Glomerular visceral epithelial cell (primary cell): Measurements from ENCODE around the gene SHLD1.

Experiments
- DNase-seq: peaks from one replicate; pipeline ENCODE4 v3.0.0-alpha.2; 2016; ENCODE audit errors: extremely low spot score

Gene SHLD1

DNA sequence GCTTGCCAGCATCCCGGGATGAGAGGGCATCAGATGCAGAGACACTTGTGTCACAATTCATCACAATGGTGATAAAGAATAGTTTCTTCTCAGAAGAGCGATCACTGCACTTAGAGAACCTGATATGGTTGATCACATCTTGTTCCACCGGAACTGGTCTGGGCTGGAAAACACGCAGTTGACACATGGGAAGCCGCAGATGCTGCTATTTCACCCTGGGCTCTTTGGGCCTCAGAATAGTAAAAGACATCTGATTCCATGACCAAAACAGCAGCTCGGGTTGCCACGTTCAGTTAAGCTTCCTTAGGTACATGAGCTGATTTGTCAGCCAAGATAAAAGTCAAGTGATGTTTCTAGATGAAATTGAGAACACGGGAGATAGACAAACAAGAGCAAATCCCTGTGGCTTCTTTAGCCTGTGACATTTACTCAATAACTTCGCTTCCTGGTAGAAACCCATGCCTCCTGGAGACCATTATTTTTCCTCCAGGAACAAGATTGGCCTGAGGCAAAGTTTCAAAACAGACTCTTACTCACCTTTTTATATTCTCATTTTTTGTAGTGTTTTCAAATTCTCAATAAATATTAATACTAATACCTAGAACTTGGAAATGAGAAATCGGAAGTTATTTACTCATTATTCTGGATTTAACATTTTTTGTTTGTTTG, 140.7 kb downstream of the SHLD1 start:
- DNase-seq: no peak

DNA sequence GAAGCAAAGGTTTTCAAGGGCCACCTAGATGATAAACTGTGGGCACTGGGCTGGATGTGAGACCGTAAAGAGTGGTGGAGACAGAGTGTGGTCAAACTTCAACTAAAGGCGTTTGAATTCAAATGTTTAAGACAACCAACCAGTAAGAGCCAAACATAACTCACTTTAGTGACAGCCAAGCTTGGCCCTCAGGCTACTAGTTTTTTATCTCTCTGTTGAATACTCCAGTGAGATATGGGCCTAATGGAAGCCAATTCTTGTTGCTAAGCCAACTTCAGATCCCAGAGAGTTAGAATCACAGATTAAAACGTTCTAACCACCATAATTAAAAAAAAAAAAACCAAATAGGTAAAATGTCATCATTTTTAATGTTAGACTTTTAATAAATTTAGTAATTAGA, 142.9 kb downstream of the SHLD1 start:
- DNase-seq: no peak

DNA sequence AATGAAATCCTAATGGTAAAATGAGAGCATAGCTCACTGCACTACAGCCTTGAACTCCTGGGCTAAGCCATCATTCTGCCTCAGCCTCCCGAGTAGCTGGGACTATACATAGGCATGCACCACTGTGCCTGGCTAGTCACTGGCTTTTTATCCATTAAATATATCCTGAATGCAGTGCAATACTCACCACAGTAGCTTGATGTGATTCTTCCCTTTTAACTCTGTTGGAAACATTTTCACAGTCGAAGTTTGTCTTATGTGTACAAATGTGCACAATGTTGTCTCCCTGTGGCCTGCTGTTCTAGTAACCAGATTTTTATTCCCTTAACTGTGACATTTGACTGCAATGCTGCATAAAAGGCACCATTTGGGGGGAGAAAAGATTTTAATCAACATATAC, 143.4 kb downstream of the SHLD1 start:
- DNase-seq: no peak

DNA sequence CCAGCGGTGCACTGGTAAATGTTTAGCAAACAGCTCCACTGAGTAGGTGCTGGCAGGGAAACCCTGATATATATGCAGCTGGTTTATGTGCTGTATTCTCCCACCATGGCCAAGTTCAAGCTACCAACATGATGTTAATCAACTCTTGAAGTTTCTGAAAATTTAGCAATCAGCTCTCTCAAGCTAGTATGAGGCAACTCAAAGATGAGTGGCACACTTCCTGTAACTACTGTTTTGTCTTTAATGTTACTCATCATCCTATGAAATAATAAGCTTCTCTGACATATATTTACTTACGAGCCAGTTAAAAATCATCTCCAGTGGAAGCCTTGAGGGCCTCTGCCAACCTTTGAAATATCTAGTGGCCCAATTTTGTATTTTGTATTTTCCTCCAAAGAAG, 145.4 kb downstream of the SHLD1 start:
- no peak for DNase-seq

DNA sequence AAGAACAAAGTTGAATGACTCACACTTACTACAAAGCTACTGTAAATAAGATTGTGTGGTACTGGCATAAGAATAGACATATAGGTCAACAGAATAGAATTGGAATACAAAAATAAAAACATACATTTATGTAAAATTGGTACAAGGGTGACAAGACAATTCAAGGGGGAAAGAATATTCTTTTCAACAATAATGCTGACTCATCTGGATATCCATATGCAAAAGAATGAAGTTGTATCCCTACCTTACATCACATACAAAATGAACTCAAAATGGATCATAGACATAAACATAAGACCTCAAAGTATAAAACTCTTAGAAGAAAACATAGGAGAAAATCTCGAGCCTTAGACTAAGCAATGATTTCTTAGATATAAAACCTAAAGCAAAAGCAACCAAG, 149.2 kb downstream of the SHLD1 start:
- DNase-seq: no peak

DNA sequence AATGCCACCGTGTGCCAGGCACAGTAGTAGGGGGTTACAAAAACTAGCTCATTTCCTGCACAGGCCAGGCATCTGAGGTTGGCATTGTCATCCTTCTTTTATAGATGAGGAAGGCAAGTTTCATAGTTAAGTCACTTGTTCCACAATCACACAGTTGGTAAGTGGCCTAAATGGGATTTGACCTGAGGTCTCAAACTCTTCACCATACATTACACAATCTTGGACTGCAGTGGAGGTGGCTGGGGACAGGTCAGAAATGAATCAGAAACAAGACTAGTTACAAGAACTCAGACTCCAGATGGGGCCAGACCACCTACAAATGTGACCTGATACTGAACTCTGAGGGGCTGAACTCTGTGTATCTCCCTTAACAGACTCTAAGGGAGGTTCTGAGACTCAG, 150.7 kb downstream of the SHLD1 start:
- no peak for DNase-seq

DNA sequence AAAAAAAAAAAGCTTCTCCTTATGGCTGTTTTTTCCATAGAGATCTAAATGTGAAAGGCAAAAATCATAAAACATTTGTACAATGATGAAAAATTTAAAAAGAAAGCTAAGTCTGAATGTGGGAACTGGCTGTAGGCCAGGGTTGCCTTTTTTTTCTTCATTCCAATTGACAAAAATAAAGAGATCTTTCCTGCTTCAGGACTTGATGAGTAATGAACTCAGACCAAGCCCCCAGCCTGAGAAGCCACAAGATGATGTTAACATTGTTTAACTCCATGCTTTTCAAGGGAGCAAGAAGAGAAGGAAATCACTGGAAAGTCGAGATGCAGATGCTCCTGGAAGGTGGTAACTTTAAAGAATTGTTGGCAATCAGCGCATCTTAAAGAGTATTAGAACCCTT, 158.8 kb downstream of the SHLD1 start:
- DNase-seq: peak; percentile 18

DNA sequence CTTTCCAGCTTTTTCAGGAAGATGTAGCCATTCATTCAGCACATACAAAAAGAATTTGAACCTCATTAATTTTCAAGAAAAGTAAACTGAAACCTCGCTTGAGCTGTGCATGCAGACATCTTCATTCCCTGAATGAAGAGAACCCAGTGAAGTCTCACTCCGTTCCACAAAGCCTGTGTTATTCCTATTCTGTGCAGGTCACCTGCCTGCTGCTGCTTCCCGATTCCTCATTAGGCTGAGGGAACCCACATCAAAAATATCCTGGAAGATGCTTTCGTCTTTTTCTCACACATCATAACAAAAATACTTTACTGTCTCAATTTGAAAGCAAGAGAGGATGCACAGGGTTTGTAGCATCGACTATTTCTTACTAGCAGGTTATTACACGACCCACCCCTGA, 160.0 kb downstream of the SHLD1 start:
- DNase-seq: no peak

DNA sequence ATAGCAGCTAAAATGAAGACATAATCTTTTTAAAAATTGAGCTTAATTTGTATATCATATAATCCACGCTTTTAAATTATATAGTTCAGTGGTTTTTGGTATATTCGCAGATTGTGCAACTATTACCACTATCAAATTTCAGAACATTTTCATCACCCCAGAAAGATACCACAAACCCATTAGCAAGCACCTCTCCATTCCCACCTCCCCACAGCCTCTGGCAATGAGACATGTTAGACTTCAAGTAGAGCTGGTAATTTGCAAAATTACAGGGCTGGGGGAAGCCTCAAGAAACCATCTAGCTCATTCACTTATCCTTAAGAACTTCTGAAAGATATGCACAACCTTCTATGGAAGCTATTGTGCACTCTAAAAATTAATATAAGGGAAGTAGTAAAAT, 163.0 kb downstream of the SHLD1 start:
- DNase-seq: no peak
